ENCODE results near the gene C2orf76. TPM values are rescaled to one million over a fixed set of nuclear protein-coding genes. Genes with fewer than 3 reads are reported as not detected.

The C2orf76 gene
- total RNA-seq, 1 experiment from 2014 or later: 9.7 TPM

GRCh38 chr2:119267604-119268003, 99.0 kb downstream of the C2orf76 start:
- Mint-ChIP-seq H3K27me3 (ENCODE audit: insufficient read depth, unreplicated experiment) (no peaks in the 10 kb centered on the region), H3K9me3 (ENCODE audit: unreplicated experiment) (peaks cover 7% of the 10 kb centered on the region), H3K27ac (ENCODE audit: low read depth, unreplicated experiment) (no peak overlapping the region), H3K4me3 (ENCODE audit: unreplicated experiment) (no peak overlapping the region), H3K36me3 (ENCODE audit: insufficient read depth, unreplicated experiment) (peaks cover 24% of the 10 kb centered on the region), H3K4me1 (ENCODE audit: insufficient read depth, unreplicated experiment) (peaks cover 9% of the 10 kb centered on the region)
- no peak for DNase-seq (ENCODE audit: unreplicated experiment)
- ChIA-PET CTCF (interaction anchor here (2.0 to 5.3 kb wide), 3 partner anchors 34 to 385 kb away, joined by 6 to 119 read pairs (median 6); no protein-coding TSS in a partner anchor), POLR2A (no interaction called here)
- TF ChIP-seq, protein P1, sequence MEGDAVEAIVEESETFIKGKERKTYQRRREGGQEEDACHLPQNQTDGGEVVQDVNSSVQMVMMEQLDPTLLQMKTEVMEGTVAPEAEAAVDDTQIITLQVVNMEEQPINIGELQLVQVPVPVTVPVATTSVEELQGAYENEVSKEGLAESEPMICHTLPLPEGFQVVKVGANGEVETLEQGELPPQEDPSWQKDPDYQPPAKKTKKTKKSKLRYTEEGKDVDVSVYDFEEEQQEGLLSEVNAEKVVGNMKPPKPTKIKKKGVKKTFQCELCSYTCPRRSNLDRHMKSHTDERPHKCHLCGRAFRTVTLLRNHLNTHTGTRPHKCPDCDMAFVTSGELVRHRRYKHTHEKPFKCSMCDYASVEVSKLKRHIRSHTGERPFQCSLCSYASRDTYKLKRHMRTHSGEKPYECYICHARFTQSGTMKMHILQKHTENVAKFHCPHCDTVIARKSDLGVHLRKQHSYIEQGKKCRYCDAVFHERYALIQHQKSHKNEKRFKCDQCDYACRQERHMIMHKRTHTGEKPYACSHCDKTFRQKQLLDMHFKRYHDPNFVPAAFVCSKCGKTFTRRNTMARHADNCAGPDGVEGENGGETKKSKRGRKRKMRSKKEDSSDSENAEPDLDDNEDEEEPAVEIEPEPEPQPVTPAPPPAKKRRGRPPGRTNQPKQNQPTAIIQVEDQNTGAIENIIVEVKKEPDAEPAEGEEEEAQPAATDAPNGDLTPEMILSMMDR (IDR thresholded peaks at IDR 0.05; ENCODE audit: unreplicated experiment): no peak
- no TSS peak for BruUV-seq (replicated peaks)
- intact Hi-C loops (cut with micrococcal nuclease): loop anchor here (5.0 kb wide), 1 partner anchor 35 kb away; no protein-coding TSS in a partner anchor

DNA sequence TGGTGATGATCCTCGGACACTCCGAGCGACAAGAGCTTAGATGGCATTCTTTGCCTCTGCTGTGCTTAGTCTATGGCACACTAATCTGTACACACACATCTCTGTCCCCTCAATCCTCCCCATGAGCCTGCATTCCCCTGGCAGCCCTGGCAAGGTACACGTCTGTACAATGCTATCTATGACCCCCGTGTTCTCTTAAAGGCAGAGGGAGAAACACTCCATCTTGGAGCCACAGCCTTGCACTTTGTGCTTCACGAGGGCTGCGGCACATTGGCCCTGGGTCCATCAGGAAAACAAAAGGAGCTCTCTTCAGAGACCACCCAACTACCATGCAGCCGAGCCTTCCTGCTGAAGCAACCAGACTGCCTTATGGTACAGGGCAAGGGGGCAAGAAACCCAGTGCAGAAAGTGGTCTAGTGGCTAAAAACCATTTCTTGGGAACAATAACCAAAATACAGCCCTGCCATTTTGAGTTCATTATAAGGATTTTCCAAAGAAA, 100.5 kb downstream of the C2orf76 start:
- Mint-ChIP-seq H3K36me3 (ENCODE audit: insufficient read depth, unreplicated experiment) (peaks cover 21% of the 10 kb centered on the region), H3K9me3 (ENCODE audit: unreplicated experiment) (peaks cover 7% of the 10 kb centered on the region), H3K27ac (ENCODE audit: low read depth, unreplicated experiment) (no peak overlapping the region), H3K4me3 (ENCODE audit: unreplicated experiment) (no peak overlapping the region), H3K27me3 (ENCODE audit: insufficient read depth, unreplicated experiment) (no peaks in the 10 kb centered on the region), H3K4me1 (ENCODE audit: insufficient read depth, unreplicated experiment) (peaks cover 9% of the 10 kb centered on the region)
- no TSS peak for BruUV-seq (replicated peaks)
- intact Hi-C loops (cut with micrococcal nuclease): loop anchor here (5.0 kb wide), 1 partner anchor 34 kb away; no protein-coding TSS in a partner anchor
- CTCF ChIA-PET: interaction anchor here (0.5 to 5.3 kb wide), 25 partner anchors 11 to 547 kb away, joined by 3 to 119 read pairs (median 4); no protein-coding TSS in a partner anchor
- DNase-seq (ENCODE audit: unreplicated experiment): no peak
- POLR2A ChIA-PET: interaction anchor here (1.0 kb wide), 1 partner anchor 42 kb away, joined by 3 read pairs; the partner anchor contains the start of gene STEAP3
- TF ChIP-seq, protein P1 (IDR thresholded peaks at IDR 0.05; ENCODE audit: unreplicated experiment): no peak

DNA sequence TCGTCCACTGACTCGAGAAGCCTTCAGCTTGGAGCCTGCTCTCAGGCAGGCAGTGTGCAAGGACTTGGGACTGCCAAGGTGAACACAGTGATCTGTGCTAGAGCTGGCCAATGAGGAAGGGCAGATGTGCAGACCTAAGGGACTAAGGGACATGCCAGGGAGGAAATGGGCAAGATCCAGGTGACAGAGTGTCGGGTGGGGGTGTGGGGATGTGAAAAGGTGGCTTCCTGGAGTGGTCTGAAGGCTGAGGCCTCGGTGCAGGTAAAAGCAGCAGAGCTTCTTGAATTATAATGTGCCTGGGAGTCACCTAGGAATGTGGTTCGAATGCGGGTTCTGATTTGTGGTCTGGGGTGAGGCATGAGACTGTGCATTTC, 101.0 kb downstream of the C2orf76 start:
- no peak for DNase-seq (ENCODE audit: unreplicated experiment)
- no TSS peak for BruUV-seq (replicated peaks)
- CTCF ChIA-PET: interaction anchor here (0.5 to 5.3 kb wide), 23 partner anchors 13 to 546 kb away, joined by 3 to 119 read pairs (median 5); no protein-coding TSS in a partner anchor
- POLR2A ChIA-PET: interaction anchor here (1.0 kb wide), 1 partner anchor 42 kb away, joined by 3 read pairs; the partner anchor contains the start of gene STEAP3
- Mint-ChIP-seq H3K36me3 (ENCODE audit: insufficient read depth, unreplicated experiment) (peaks cover 21% of the 10 kb centered on the region), H3K9me3 (ENCODE audit: unreplicated experiment) (peaks cover 4% of the 10 kb centered on the region), H3K4me1 (ENCODE audit: insufficient read depth, unreplicated experiment) (peaks cover 9% of the 10 kb centered on the region), H3K27ac (ENCODE audit: low read depth, unreplicated experiment) (no peak overlapping the region), H3K4me3 (ENCODE audit: unreplicated experiment) (no peak overlapping the region), H3K27me3 (ENCODE audit: insufficient read depth, unreplicated experiment) (no peaks in the 10 kb centered on the region)
- TF ChIP-seq, protein P1 (IDR thresholded peaks at IDR 0.05; ENCODE audit: unreplicated experiment): no peak
- intact Hi-C loops (cut with micrococcal nuclease): loop anchor here (1.0 to 5.0 kb wide), 4 partner anchors 33 to 384 kb away; no protein-coding TSS in a partner anchor

GRCh38 chr2:119264781-119265692, 101.6 kb downstream of the C2orf76 start:
- Mint-ChIP-seq H3K4me1 (ENCODE audit: insufficient read depth, unreplicated experiment) (peaks cover 9% of the 10 kb centered on the region), H3K27me3 (ENCODE audit: insufficient read depth, unreplicated experiment) (no peaks in the 10 kb centered on the region), H3K27ac (ENCODE audit: low read depth, unreplicated experiment) (no peak overlapping the region), H3K4me3 (ENCODE audit: unreplicated experiment) (no peak overlapping the region), H3K9me3 (ENCODE audit: unreplicated experiment) (no peaks in the 10 kb centered on the region), H3K36me3 (ENCODE audit: insufficient read depth, unreplicated experiment) (peaks cover 23% of the 10 kb centered on the region)
- ChIA-PET CTCF (interaction anchor here (0.5 to 5.3 kb wide), 50 partner anchors 9 to 1422 kb away, joined by 3 to 119 read pairs (median 4); no protein-coding TSS in a partner anchor), POLR2A (interaction anchor here (0.9 to 1.2 kb wide), 5 partner anchors 12 to 384 kb away, joined by 3 to 4 read pairs (median 3); partner anchors contain the start of genes DBI and STEAP3)
- intact Hi-C loops (cut with micrococcal nuclease): loop anchor here (1.0 to 5.0 kb wide), 4 partner anchors 33 to 384 kb away; no protein-coding TSS in a partner anchor
- TSS peak; percentile 17 for BruUV-seq (replicated peaks)
- DNase-seq (ENCODE audit: unreplicated experiment): peak; percentile 75
- TF ChIP-seq, protein P1 (IDR thresholded peaks at IDR 0.05; ENCODE audit: unreplicated experiment): peak; percentile 84
